ENCODE results near the gene SKP1.

DNA sequence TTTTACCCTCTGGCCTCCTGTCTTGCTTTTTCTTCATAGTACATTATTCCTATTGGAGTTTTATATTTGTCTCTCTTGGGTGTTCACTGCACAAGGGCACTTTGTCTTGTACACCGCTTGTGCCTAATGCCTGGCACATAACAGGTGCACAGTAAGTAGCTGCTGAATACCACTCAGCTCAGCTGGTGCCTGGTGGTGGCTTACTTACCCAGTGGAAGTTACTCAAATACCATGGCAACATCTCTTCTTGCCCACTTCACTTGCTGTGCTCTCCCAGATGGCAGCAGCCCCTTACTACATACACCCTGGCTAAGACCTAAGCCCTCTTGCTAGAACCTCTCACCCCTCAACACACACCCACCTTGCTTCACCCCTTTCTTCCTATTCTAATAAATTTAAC is 11.3 kb upstream of the SKP1 start:
- TF ChIP-seq ETV6 (conservative IDR thresholded peaks at IDR 0.05 in 1 of 2, IDR thresholded peaks at IDR 0.05 in 1 of 2; ENCODE audit: borderline replicate concordance in 1 of 2, low read depth in 1 of 2) (no peak), ZNF24 (IDR thresholded peaks at IDR 0.05) (no peak), MXI1 (IDR thresholded peaks at IDR 0.05; ENCODE audit: low read depth, low read length) (no peak), CREM (IDR thresholded peaks at IDR 0.05; ENCODE audit: low read depth) (no peak), SUZ12 (IDR thresholded peaks at IDR 0.05; ENCODE audit: unreplicated experiment) (no peak), BHLHE40 (IDR thresholded peaks at IDR 0.05; ENCODE audit: borderline replicate concordance in 1 of 2, low read depth in 2 of 2, low read length in 1 of 2) (no peak)
- TF ChIP-seq, protein P1, sequence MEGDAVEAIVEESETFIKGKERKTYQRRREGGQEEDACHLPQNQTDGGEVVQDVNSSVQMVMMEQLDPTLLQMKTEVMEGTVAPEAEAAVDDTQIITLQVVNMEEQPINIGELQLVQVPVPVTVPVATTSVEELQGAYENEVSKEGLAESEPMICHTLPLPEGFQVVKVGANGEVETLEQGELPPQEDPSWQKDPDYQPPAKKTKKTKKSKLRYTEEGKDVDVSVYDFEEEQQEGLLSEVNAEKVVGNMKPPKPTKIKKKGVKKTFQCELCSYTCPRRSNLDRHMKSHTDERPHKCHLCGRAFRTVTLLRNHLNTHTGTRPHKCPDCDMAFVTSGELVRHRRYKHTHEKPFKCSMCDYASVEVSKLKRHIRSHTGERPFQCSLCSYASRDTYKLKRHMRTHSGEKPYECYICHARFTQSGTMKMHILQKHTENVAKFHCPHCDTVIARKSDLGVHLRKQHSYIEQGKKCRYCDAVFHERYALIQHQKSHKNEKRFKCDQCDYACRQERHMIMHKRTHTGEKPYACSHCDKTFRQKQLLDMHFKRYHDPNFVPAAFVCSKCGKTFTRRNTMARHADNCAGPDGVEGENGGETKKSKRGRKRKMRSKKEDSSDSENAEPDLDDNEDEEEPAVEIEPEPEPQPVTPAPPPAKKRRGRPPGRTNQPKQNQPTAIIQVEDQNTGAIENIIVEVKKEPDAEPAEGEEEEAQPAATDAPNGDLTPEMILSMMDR (IDR thresholded peaks at IDR 0.05 in 2 of 3, conservative IDR thresholded peaks at IDR 0.05 in 1 of 3; ENCODE audit: control insufficient read depth in 2 of 3, extremely low read depth in 1 of 3, insufficient read depth in 1 of 3, low read depth in 3 of 3, low read length in 3 of 3) = no peak
- TF ChIP-seq, protein P2, sequence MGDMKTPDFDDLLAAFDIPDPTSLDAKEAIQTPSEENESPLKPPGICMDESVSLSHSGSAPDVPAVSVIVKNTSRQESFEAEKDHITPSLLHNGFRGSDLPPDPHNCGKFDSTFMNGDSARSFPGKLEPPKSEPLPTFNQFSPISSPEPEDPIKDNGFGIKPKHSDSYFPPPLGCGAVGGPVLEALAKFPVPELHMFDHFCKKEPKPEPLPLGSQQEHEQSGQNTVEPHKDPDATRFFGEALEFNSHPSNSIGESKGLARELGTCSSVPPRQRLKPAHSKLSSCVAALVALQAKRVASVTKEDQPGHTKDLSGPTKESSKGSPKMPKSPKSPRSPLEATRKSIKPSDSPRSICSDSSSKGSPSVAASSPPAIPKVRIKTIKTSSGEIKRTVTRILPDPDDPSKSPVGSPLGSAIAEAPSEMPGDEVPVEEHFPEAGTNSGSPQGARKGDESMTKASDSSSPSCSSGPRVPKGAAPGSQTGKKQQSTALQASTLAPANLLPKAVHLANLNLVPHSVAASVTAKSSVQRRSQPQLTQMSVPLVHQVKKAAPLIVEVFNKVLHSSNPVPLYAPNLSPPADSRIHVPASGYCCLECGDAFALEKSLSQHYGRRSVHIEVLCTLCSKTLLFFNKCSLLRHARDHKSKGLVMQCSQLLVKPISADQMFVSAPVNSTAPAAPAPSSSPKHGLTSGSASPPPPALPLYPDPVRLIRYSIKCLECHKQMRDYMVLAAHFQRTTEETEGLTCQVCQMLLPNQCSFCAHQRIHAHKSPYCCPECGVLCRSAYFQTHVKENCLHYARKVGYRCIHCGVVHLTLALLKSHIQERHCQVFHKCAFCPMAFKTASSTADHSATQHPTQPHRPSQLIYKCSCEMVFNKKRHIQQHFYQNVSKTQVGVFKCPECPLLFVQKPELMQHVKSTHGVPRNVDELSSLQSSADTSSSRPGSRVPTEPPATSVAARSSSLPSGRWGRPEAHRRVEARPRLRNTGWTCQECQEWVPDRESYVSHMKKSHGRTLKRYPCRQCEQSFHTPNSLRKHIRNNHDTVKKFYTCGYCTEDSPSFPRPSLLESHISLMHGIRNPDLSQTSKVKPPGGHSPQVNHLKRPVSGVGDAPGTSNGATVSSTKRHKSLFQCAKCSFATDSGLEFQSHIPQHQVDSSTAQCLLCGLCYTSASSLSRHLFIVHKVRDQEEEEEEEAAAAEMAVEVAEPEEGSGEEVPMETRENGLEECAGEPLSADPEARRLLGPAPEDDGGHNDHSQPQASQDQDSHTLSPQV (IDR thresholded peaks at IDR 0.05) = no peak
- TF ChIP-seq, protein P3, sequence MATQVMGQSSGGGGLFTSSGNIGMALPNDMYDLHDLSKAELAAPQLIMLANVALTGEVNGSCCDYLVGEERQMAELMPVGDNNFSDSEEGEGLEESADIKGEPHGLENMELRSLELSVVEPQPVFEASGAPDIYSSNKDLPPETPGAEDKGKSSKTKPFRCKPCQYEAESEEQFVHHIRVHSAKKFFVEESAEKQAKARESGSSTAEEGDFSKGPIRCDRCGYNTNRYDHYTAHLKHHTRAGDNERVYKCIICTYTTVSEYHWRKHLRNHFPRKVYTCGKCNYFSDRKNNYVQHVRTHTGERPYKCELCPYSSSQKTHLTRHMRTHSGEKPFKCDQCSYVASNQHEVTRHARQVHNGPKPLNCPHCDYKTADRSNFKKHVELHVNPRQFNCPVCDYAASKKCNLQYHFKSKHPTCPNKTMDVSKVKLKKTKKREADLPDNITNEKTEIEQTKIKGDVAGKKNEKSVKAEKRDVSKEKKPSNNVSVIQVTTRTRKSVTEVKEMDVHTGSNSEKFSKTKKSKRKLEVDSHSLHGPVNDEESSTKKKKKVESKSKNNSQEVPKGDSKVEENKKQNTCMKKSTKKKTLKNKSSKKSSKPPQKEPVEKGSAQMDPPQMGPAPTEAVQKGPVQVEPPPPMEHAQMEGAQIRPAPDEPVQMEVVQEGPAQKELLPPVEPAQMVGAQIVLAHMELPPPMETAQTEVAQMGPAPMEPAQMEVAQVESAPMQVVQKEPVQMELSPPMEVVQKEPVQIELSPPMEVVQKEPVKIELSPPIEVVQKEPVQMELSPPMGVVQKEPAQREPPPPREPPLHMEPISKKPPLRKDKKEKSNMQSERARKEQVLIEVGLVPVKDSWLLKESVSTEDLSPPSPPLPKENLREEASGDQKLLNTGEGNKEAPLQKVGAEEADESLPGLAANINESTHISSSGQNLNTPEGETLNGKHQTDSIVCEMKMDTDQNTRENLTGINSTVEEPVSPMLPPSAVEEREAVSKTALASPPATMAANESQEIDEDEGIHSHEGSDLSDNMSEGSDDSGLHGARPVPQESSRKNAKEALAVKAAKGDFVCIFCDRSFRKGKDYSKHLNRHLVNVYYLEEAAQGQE (IDR thresholded peaks at IDR 0.05; ENCODE audit: low read depth, low read length) = no peak

All from GM12878 (cell line).